Stimulated activated CD8-positive, alpha-beta memory T cell treated with anti-CD3 and anti-CD28 coated beads, Interleukin-2, amount 100 ng/mL, for 48 hours (primary cell): ENCODE measurements around the gene TMEM108.

Source experiments
- DNase-seq, 2 donors: peaks; one replicate each; pipeline ENCODE4 v3.0.0-alpha.2; 2020; ENCODE audit warnings: low read depth in 2 of 2

TMEM108 gene

GRCh38 chr3:133117342-133117741, 79.2 kb downstream of the TMEM108 start:
- no peak for DNase-seq

- no peak for DNase-seq
Observed at GRCh38 chr3:133119176-133119575, 81.0 kb downstream of the TMEM108 start.

- DNase-seq = no peak
Observed at GRCh38 chr3:133121450-133121849, 83.3 kb downstream of the TMEM108 start.

GRCh38 chr3:133123636-133124035, 85.4 kb downstream of the TMEM108 start:
- DNase-seq = no peak

- DNase-seq = no peak
Observed at GRCh38 chr3:133124511-133124910, 86.3 kb downstream of the TMEM108 start.

- no peak for DNase-seq
Observed at GRCh38 chr3:133125171-133125570, 87.0 kb downstream of the TMEM108 start.

GRCh38 chr3:133125802-133126201, 87.6 kb downstream of the TMEM108 start:
- DNase-seq = no peak

GRCh38 chr3:133127381-133127780, 89.2 kb downstream of the TMEM108 start:
- DNase-seq = no peak

- DNase-seq = no peak
Observed at GRCh38 chr3:133130168-133130567, 92.0 kb downstream of the TMEM108 start.

- no peak for DNase-seq
Observed at GRCh38 chr3:133135306-133135705, 97.1 kb downstream of the TMEM108 start.

- DNase-seq = no peak
Observed at GRCh38 chr3:133136114-133137041, 98.2 kb downstream of the TMEM108 start.

- DNase-seq = no peak
Observed at GRCh38 chr3:133137042-133137996, 99.1 kb downstream of the TMEM108 start.

GRCh38 chr3:133138017-133138416, 99.8 kb downstream of the TMEM108 start:
- no peak for DNase-seq

- DNase-seq = no peak
Observed at GRCh38 chr3:133152056-133152455, 113.9 kb downstream of the TMEM108 start.

GRCh38 chr3:133152681-133153220, 114.6 kb downstream of the TMEM108 start:
- DNase-seq = no peak

GRCh38 chr3:133153382-133153781, 115.2 kb downstream of the TMEM108 start:
- no peak for DNase-seq

GRCh38 chr3:133157716-133158115, 119.5 kb downstream of the TMEM108 start:
- no peak for DNase-seq

- DNase-seq = no peak
Observed at GRCh38 chr3:133158686-133159085, 120.5 kb downstream of the TMEM108 start.

- no peak for DNase-seq
Observed at GRCh38 chr3:133159498-133160475, 121.6 kb downstream of the TMEM108 start.

GRCh38 chr3:133161656-133162055, 123.5 kb downstream of the TMEM108 start:
- DNase-seq = no peak

- DNase-seq = no peak
Observed at GRCh38 chr3:133162265-133162664, 124.1 kb downstream of the TMEM108 start.
